Stimulated activated CD4-positive, alpha-beta T cell treated with anti-CD3 and anti-CD28 coated beads, TNF-alpha, amount 100 ng/mL, for 1 hour (primary cell): ENCODE data around the gene ZNF860.
"Not testable (repeated sequence)": the region's sequence is repeated elsewhere in the genome, so short reads cannot be mapped to it uniquely, and the experiment has no call there.

Experiments used
- DNase-seq, 3 donors: peaks; one replicate each; pipeline ENCODE4 v3.0.0-alpha.2; 2020; ENCODE audit warnings: low read depth in 3 of 3, low spot score in 1 of 3

Gene ZNF860

GRCh38 chr3:31996195-31996594, 14.6 kb downstream of the ZNF860 start:
- no peak for DNase-seq

- no peak for DNase-seq
Measured at GRCh38 chr3:31997500-31997899, 15.9 kb downstream of the ZNF860 start.

GRCh38 chr3:31999907-32000439, 18.4 kb downstream of the ZNF860 start:
- DNase-seq: no peak

- no peak for DNase-seq
Measured at GRCh38 chr3:32000877-32001276, 19.3 kb downstream of the ZNF860 start.

- no peak for DNase-seq
Measured at GRCh38 chr3:32002561-32003368, 21.2 kb downstream of the ZNF860 start.

- DNase-seq: no peak
Measured at GRCh38 chr3:32003380-32003779, 21.8 kb downstream of the ZNF860 start.

- no peak for DNase-seq
Measured at GRCh38 chr3:32004113-32004765, 22.7 kb downstream of the ZNF860 start.

GRCh38 chr3:32009101-32009500, 27.6 kb downstream of the ZNF860 start:
- no peak for DNase-seq

- no peak for DNase-seq
Measured at GRCh38 chr3:32009957-32010356, 28.4 kb downstream of the ZNF860 start.

- DNase-seq: not testable (repeated sequence)
Measured at GRCh38 chr3:32010699-32011098, 29.1 kb downstream of the ZNF860 start.

- not testable (repeated sequence) for DNase-seq
Measured at GRCh38 chr3:32015638-32016037, 34.1 kb downstream of the ZNF860 start.

GRCh38 chr3:32017286-32017685, 35.7 kb downstream of the ZNF860 start:
- DNase-seq: no peak

- DNase-seq: no peak
Measured at GRCh38 chr3:32018757-32019564, 37.4 kb downstream of the ZNF860 start.

GRCh38 chr3:32021155-32021554, 39.6 kb downstream of the ZNF860 start:
- no peak for DNase-seq

GRCh38 chr3:32021748-32022147, 40.2 kb downstream of the ZNF860 start:
- no peak for DNase-seq

GRCh38 chr3:32022947-32023346, 41.4 kb downstream of the ZNF860 start:
- DNase-seq: no peak

- DNase-seq: no peak
Measured at GRCh38 chr3:32026593-32026992, 45.0 kb downstream of the ZNF860 start.

- DNase-seq: no peak
Measured at GRCh38 chr3:32037932-32038267, 56.4 kb downstream of the ZNF860 start.

GRCh38 chr3:32041316-32041715, 59.8 kb downstream of the ZNF860 start:
- no peak for DNase-seq
